Hepatocyte (in vitro differentiated cells): Measurements from ENCODE around the gene CSPG4. TPM values are rescaled to one million over a fixed set of nuclear protein-coding genes. Genes with fewer than 3 reads are reported as not detected.
A peak's percentile ranks its signal among the peaks of the same experiment; 100 is the strongest.

Experiments used
- DNase-seq: peaks from one replicate; pipeline ENCODE4 v3.0.0-alpha.2; 2016; ENCODE audit warnings: low spot score
- H2AFZ ChIP-seq: fragments of 200-600 bp; sonication (generic); 2 replicates; pipeline ENCODE4 v1.6.0; 2016; ENCODE audit warnings: antibody characterized with exemption, mild to moderate bottlenecking
- H3K27ac ChIP-seq: fragments of 200-600 bp; sonication (generic); 2 replicates; pipeline ENCODE4 v1.5.1; 2016; ENCODE audit warnings: mild to moderate bottlenecking
- H3K27me3 ChIP-seq: fragments of 200-600 bp; sonication (generic); 2 replicates; pipeline ENCODE4 v1.6.1; 2016
- H3K36me3 ChIP-seq: fragments of 200-600 bp; sonication (generic); replicated peaks from 2 replicates; pipeline ENCODE4 v1.5.1; 2016; ENCODE audit warnings: low read depth; ENCODE audit not compliant: insufficient read depth
- H3K4me1 ChIP-seq: fragments of 200-600 bp; sonication (generic); 2 replicates; pipeline ENCODE4 v1.5.1; 2016; ENCODE audit warnings: mild to moderate bottlenecking, moderate library complexity; ENCODE audit not compliant: insufficient read depth
- H3K4me2 ChIP-seq: fragments of 200-600 bp; sonication (generic); 2 replicates; pipeline ENCODE4 v1.6.0; 2016
- H3K4me3 ChIP-seq: fragments of 200-600 bp; sonication (generic); 2 replicates; pipeline ENCODE4 v1.5.1; 2016; ENCODE audit warnings: mild to moderate bottlenecking
- H3K79me2 ChIP-seq: fragments of 200-600 bp; sonication (generic); 2 replicates; pipeline ENCODE4 v1.6.0; 2017; ENCODE audit warnings: mild to moderate bottlenecking
- H3K9me2 ChIP-seq: fragments of 200-600 bp; sonication (generic); replicated peaks from 2 replicates; pipeline ENCODE4 v1.6.0; 2017; ENCODE audit warnings: mild to moderate bottlenecking; ENCODE audit not compliant: insufficient read depth
- H3K9me3 ChIP-seq: fragments of 200-600 bp; sonication (generic); 2 replicates; pipeline ENCODE4 v1.5.1; 2016; ENCODE audit warnings: low read depth, mild to moderate bottlenecking
- H4K20me1 ChIP-seq: fragments of 200-600 bp; sonication (generic); 2 replicates; pipeline ENCODE4 v1.6.0; 2016; ENCODE audit warnings: mild to moderate bottlenecking; ENCODE audit not compliant: insufficient read depth, poor library complexity, severe bottlenecking
- EZH2 ChIP-seq: fragments of 200-600 bp; sonication (generic); IDR thresholded peaks from 2 replicates; pipeline ENCODE4 v1.6.1; 2016; ENCODE audit warnings: antibody characterized with exemption, mild to moderate bottlenecking, borderline replicate concordance
- EZH2phosphoT487 ChIP-seq: fragments of 200-600 bp; sonication (generic); IDR thresholded peaks from one replicate; pipeline ENCODE4 v1.6.1; 2018; ENCODE audit warnings: antibody characterized with exemption, mild to moderate bottlenecking, low read depth, moderate library complexity; ENCODE audit not compliant: unreplicated experiment, severe bottlenecking
- WGBS: methylation state at CpG from one replicate; pipeline ENCODE4 v1.1.6; 2016; ENCODE audit warnings: low lambda C conversion rate; ENCODE audit errors: missing lambda C conversion rate; 5-methylcytosine and 5-hydroxymethylcytosine counted together
- polyA plus RNA-seq: library from polyadenylated mRNA; unstranded; fragments of >200 nt; fragmentation: Nextera tagmentation; extraction: Ambion mirVana; gene quantifications from 2 replicates; pipeline ENCODE4 v1.2.1, GENCODE V29; 2016
- total RNA-seq: library from RNA; depleted of rRNA; stranded (reverse); fragments of >200 nt; gene quantifications from 2 replicates; pipeline ENCODE4 v1.2.3, GENCODE V29; 2014
- TF ChIP-seq, protein P1 (sequence below): fragments of 200-600 bp; sonication (generic); IDR thresholded peaks from 2 replicates; pipeline ENCODE4 v1.5.1; 2016; ENCODE audit warnings: antibody characterized with exemption, mild to moderate bottlenecking; ENCODE audit not compliant: poor library complexity

The CSPG4 gene
- total and polyA plus RNA-seq, 2 experiments from 2014 or later, result 6.4 to 7.8 TPM

DNA sequence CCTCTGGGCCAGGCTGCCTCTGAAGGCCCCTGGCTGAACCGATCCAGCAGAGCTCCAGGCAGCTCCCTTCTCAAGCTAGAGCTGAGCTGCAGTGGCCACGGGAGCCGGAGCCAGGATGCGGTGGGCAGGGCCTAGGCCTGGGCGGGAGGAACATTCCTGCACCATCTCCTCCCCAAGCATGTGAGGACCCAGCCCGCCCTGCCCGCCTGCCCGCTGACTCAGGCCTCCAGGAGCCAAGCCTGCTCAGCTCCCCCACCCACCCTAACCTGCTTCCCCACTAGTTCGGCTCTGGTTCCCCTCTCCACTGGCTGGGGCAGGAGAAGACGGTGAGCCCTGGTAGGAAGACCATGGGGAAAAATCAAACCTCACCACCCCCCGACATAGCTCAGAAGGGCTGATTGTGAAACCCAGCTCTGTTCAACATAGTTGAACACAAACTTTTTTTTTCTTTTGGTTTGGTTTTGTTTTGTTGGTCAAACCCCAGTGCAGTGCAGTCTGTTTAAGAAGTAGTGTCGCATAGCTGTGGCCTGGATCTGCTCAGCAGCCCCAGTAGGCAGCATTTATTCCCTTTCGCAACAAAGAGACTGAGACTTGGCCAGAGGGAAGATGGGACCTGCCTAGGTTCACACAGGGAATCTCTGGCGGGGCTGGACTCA lies 51.4 kb downstream of the CSPG4 start:
- no peaks in the 10 kb centered on the region for H3K9me2 ChIP-seq
- H3K36me3 ChIP-seq, result no peaks in the 10 kb centered on the region
- peak overlapping the region; percentile 41 for H3K4me2 ChIP-seq
- no peaks in the 10 kb centered on the region for H3K9me3 ChIP-seq
- peak; percentile 92 for DNase-seq
- peaks cover 11% of the 10 kb centered on the region for H3K79me2 ChIP-seq
- peaks cover 46% of the 10 kb centered on the region for H3K4me1 ChIP-seq
- H3K27ac ChIP-seq, result peak overlapping the region; percentile 89
- TF ChIP-seq EZH2, result no peak
- TF ChIP-seq, protein P1, sequence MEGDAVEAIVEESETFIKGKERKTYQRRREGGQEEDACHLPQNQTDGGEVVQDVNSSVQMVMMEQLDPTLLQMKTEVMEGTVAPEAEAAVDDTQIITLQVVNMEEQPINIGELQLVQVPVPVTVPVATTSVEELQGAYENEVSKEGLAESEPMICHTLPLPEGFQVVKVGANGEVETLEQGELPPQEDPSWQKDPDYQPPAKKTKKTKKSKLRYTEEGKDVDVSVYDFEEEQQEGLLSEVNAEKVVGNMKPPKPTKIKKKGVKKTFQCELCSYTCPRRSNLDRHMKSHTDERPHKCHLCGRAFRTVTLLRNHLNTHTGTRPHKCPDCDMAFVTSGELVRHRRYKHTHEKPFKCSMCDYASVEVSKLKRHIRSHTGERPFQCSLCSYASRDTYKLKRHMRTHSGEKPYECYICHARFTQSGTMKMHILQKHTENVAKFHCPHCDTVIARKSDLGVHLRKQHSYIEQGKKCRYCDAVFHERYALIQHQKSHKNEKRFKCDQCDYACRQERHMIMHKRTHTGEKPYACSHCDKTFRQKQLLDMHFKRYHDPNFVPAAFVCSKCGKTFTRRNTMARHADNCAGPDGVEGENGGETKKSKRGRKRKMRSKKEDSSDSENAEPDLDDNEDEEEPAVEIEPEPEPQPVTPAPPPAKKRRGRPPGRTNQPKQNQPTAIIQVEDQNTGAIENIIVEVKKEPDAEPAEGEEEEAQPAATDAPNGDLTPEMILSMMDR, result no peak
- no peak for TF ChIP-seq EZH2phosphoT487
- no peak overlapping the region for H2AFZ ChIP-seq
- no peak overlapping the region for H3K4me3 ChIP-seq
- peaks cover 5% of the 10 kb centered on the region for H4K20me1 ChIP-seq
- WGBS, result 41% methylated on average over 11 of the region's 14 CpGs
- no peaks in the 10 kb centered on the region for H3K27me3 ChIP-seq

DNA sequence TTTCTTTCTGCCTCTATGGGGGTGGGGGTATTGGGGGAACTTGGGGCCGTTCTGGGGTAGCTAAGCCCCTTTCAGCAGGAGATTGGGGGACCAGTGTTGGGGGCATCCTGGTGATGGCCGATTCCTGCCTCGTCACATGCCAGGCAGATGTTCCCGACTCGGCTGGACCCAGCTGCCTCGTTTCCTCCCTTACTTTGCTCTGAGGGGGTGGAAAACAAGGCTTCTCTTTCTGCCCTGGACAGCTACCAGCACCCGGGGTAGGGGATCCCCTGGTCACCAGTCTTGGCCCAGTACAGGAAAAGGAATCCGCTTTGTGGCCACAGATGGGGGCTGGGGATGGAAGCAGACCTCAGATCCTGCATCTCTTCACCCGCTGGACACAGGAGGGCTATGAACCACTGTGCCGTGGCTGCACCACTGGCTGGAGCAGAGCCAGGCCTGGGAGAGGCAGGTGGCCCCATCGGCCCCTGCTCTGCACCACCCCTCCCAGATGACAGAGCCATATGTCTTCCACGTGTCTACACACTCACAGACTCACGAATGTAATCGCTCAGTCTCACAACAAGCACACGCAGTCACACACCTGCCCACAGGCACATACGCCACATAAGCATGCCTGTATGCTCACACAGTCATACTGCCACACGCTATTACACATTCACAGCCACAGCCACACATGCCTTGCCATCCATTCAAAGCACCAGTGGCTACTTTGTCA lies 52.6 kb downstream of the CSPG4 start:
- Histone ChIP-seq H4K20me1 (peaks cover 16% of the 10 kb centered on the region), H3K27ac (peak overlapping the region; percentile 78), H2AFZ (no peak overlapping the region), H3K79me2 (peaks cover 21% of the 10 kb centered on the region), H3K4me3 (no peak overlapping the region), H3K27me3 (no peaks in the 10 kb centered on the region), H3K9me3 (no peaks in the 10 kb centered on the region), H3K4me2 (no peak overlapping the region), H3K9me2 (no peaks in the 10 kb centered on the region), H3K4me1 (peaks cover 39% of the 10 kb centered on the region), H3K36me3 (no peaks in the 10 kb centered on the region)
- WGBS, result 94% methylated on average over 16 of the region's 17 CpGs
- TF ChIP-seq, protein P1, result no peak
- TF ChIP-seq EZH2phosphoT487 (no peak), EZH2 (no peak)
- DNase-seq, result no peak

DNA sequence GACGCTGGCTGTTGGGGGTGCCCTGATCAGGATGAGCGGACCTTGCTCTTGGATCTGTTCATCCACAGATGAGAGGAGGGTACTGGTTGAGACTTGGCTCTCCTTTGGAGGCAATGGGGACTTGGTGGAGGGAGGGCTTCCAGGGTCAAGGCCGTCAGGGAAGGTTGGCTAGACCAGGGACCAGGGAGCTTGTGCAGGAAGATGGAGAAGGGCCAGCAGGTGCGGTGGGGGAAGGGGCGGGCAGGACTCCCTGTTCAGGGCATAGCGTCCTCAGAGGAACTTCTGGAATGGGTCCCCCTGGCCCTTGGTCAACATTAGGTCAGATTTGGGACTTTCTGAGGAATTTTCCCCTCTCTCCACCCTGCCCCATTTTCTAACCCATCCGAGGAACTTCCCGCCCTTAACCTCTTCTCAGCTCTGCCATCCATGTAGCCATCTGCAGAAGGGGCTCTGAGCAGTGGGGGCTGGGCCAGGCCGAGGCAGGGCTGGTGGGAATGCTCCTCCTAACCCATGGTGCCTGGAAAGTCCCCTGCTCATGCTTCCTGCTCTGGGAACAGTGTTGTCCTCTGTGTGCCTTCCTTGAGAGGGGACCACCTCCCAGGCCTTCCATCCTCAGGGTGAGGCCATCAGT lies 53.4 kb downstream of the CSPG4 start:
- Histone ChIP-seq H4K20me1 (peaks cover 25% of the 10 kb centered on the region), H3K9me2 (no peaks in the 10 kb centered on the region), H3K4me2 (no peak overlapping the region), H3K27me3 (no peaks in the 10 kb centered on the region), H3K4me1 (peaks cover 36% of the 10 kb centered on the region), H2AFZ (no peak overlapping the region), H3K79me2 (peaks cover 28% of the 10 kb centered on the region), H3K9me3 (no peaks in the 10 kb centered on the region), H3K4me3 (no peak overlapping the region), H3K27ac (no peak overlapping the region), H3K36me3 (no peaks in the 10 kb centered on the region)
- DNase-seq, result no peak
- TF ChIP-seq EZH2 (no peak), EZH2phosphoT487 (no peak)
- TF ChIP-seq, protein P1, result no peak
- WGBS, result 94% methylated on average over 7 of the region's 9 CpGs
